Activated T-cell treated with anti-CD3 and anti-CD28 coated beads, Interleukin-2, amount 50 U/mL, for 4 hours (primary cell): Measurements from ENCODE around the gene GNPTAB. TPM values are rescaled to one million over a fixed set of nuclear protein-coding genes. Genes with fewer than 3 reads are reported as not detected.
A peak's percentile ranks its signal among the peaks of the same experiment; 100 is the strongest.

ENCODE experiments used
- ATAC-seq, 2 donors: fragments of 200-7000 bp; cut with Tn5 transposase; one replicate each; pipeline ENCODE4 v1.10.0; 2021
- DNase-seq: peaks from one replicate; pipeline ENCODE4 v3.0.0-alpha.2; 2020
- H3K27me3 Mint-ChIP-seq: one replicate; pipeline ENCODE4 v1.8.0; 2021; ENCODE audit warnings: low read depth, mixed read lengths
- H3K36me3 Mint-ChIP-seq: one replicate; pipeline ENCODE4 v1.8.0; 2022; ENCODE audit warnings: mixed read lengths; ENCODE audit not compliant: insufficient read depth
- H3K4me1 Mint-ChIP-seq: one replicate; pipeline ENCODE4 v1.8.0; 2021; ENCODE audit warnings: low read depth, mixed read lengths
- H3K4me3 Mint-ChIP-seq: one replicate; pipeline ENCODE4 v1.8.0; 2021; ENCODE audit warnings: mild to moderate bottlenecking, moderate library complexity, mixed read lengths
- H3K9me3 Mint-ChIP-seq: one replicate; pipeline ENCODE4 v1.8.0; 2021; ENCODE audit warnings: mixed read lengths
- total RNA-seq, 3 donors: library from RNA; stranded (reverse); gene quantifications; one replicate each; pipeline ENCODE4 v1.2.1, GENCODE V29; 2021

The GNPTAB gene
- total RNA-seq, 3 donors from 2014 or later: 25.3 to 31.9 (median 29.6) TPM

DNA sequence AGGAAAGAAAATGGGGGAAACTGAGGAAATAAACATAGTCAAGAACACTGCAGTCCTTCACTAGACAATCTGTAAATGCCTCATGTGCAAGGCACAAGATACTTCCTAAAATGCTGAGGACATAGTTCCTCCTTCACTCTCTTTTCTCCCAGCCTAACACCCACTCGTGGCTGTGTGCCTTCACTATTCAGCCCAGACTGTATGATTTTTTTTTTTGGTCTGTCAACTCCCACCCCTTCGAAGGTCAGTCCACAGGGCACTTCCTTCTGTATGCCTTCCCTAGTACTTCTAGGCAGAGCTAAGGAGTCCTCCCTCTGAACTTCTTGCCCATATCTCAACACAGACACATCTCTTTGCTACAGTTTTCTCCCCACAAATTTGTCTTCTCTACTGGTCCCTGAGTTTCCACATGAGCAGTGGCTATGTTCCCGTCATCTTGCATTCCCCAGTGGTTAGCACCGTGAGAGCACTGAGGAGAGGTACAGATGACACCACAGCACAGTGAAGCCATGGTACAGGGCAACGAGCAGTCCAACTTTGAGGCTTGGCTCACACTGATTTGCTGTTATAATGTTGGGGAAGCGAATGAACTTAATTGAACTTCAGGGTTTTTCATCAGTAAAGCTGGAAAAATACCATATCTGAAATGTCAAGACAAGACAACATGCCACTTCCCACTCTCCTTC, 67.4 kb downstream of the GNPTAB start:
- DNase-seq (no peak), ATAC-seq (no peak)
- Mint-ChIP-seq H3K4me1 (no peaks in the 10 kb centered on the region), H3K4me3 (no peak overlapping the region), H3K36me3 (peaks cover 32% of the 10 kb centered on the region), H3K9me3 (no peaks in the 10 kb centered on the region), H3K27me3 (no peaks in the 10 kb centered on the region)

DNA sequence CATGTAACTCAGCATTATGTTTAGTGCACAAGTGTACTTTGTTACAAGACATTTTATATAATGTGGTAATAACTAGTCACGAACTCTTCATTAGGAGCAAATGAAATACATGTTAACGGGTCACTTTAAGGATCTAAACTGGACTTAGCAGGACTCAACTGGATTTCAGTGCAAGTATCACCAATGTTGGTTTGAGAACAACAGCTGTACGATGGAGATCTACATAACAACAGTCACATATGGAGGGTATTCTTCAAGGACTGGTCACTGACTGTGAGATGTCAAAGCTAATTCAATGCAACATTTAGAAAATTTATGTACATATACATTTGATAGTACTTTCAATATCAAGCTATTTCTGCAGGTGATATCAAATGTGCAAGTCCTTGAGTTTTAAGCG, 69.0 kb downstream of the GNPTAB start:
- peaks cover 35% of the 10 kb centered on the region for H3K36me3 Mint-ChIP-seq
- H3K4me1 Mint-ChIP-seq: no peaks in the 10 kb centered on the region
- DNase-seq (no peak), ATAC-seq (no peak)
- no peaks in the 10 kb centered on the region for H3K27me3 Mint-ChIP-seq
- no peak overlapping the region for H3K4me3 Mint-ChIP-seq
- H3K9me3 Mint-ChIP-seq: no peaks in the 10 kb centered on the region

DNA sequence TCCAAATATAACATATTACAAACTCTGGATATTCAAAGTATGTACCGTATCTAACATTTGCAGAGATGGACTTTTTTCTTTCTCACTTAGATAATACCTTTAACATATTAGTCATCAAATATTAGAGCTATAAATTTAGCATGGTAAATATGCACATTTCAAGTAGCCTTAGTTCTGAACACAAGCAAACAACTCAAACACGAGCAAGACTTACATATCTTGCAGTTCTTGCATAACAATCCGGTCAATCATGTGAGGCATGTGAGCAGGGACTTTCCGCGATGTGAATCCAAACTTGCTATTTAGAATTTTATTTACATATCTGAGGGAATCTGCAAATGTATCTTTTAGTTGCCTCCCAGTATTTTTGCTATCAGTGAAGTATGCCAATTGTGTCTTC, 69.4 kb downstream of the GNPTAB start:
- ATAC-seq (no peak), DNase-seq (no peak)
- no peaks in the 10 kb centered on the region for H3K9me3 Mint-ChIP-seq
- H3K4me1 Mint-ChIP-seq: no peaks in the 10 kb centered on the region
- H3K4me3 Mint-ChIP-seq: no peak overlapping the region
- H3K36me3 Mint-ChIP-seq: peaks cover 32% of the 10 kb centered on the region
- H3K27me3 Mint-ChIP-seq: no peaks in the 10 kb centered on the region

DNA sequence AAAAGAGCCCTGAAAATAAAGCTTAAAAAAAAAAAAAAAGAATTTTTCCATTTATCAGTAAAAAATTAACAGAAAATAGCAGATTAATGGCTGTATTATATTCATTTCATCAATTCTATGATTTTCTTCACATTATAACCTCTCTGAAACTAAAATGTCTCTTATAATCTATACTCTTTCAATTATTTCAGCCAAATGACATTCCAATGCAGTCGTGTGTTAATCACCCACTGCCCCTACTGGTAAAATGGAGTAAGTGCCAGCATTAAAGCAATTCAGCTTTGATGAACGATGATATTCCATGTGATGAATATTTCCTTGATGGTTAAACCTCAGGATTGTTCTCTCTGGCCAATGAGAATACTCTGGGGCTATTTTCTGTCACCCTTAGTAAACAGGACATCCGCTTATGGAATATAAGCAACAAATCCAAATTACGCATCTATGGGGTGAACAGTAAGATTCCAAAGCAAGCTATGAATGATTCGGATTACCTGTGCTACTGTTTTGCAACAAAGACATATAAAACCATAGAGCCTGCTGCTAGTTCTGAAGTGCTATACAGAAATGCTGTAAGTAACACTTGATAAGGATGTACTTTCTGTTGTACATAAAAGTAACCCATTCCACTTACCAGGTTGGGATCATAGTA, 71.2 kb downstream of the GNPTAB start:
- peaks cover 26% of the 10 kb centered on the region for H3K36me3 Mint-ChIP-seq
- H3K4me3 Mint-ChIP-seq: no peak overlapping the region
- no peak for DNase-seq
- peak in 1 of 2 donors; percentile 58 for ATAC-seq
- H3K9me3 Mint-ChIP-seq: no peaks in the 10 kb centered on the region
- no peaks in the 10 kb centered on the region for H3K27me3 Mint-ChIP-seq
- H3K4me1 Mint-ChIP-seq: no peaks in the 10 kb centered on the region

DNA sequence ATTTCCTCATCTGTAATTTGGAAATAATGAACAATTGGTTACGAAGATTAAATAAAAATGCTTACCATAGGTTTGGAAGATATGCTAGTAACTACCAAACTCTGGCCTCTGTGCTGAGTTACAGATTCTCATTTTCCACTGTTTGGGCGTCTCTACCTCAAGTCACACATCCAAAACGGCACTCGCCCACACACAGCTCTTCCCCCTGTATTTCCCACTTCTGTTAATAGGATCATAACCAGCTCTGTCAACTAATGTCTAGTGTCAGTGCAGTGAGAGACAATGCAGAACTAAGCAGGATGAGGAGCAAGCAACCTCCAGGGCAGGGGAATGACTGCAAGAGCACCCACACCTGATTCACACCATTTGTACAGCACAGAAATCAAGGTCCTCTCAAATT, 80.6 kb downstream of the GNPTAB start:
- Mint-ChIP-seq H3K4me1 (no peaks in the 10 kb centered on the region), H3K27me3 (no peaks in the 10 kb centered on the region), H3K36me3 (peaks cover 21% of the 10 kb centered on the region), H3K4me3 (no peak overlapping the region), H3K9me3 (no peaks in the 10 kb centered on the region)
- DNase-seq (no peak), ATAC-seq (no peak)

DNA sequence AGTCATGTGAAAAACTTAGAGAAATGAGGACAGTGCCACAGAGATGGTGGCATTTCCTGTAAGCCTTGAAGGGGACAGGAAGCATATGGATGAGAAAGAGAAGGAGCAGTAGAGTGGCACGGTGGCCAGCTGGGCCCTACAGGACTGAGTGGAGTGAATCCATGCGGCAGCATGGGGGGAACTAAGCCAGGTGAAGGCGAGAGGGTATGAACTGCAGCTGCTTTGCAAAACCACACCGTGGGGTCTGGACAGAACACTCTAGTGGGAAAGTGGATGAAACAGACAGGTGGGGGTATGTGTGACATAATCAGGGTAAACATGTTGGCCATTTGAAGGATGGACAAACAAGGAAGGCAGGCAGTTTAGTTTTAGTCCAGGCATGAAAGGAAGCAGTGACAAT, 81.1 kb downstream of the GNPTAB start:
- Mint-ChIP-seq H3K9me3 (no peaks in the 10 kb centered on the region), H3K36me3 (peaks cover 19% of the 10 kb centered on the region)
- no peak for ATAC-seq

DNA sequence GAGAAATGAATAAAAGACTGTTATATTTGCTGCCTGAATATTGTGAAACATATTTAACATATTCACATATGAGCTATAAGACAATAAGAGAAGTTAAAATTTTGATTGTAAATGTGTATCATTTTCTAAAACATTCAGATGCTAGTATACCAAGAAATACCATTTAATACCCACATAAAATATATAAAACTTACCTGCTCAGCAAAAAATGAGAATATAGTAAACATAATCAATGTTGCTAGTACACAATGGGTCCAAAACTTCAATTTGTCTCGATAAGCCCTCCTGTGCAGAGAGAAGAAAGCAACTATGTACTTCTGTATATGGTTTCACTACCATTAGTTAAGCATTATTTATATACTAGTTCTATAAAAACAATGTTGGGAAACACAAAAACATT, 81.9 kb downstream of the GNPTAB start:
- ATAC-seq: no peak
- Mint-ChIP-seq H3K27me3 (no peaks in the 10 kb centered on the region), H3K4me1 (peaks cover 3% of the 10 kb centered on the region), H3K4me3 (no peak overlapping the region), H3K36me3 (peaks cover 22% of the 10 kb centered on the region), H3K9me3 (no peaks in the 10 kb centered on the region)
- DNase-seq: no peak

More for the DNA sequence above, 81.1 kb downstream of the GNPTAB start:
- no peak for DNase-seq
- Mint-ChIP-seq H3K27me3 (no peaks in the 10 kb centered on the region), H3K4me1 (no peaks in the 10 kb centered on the region), H3K4me3 (no peak overlapping the region)

DNA sequence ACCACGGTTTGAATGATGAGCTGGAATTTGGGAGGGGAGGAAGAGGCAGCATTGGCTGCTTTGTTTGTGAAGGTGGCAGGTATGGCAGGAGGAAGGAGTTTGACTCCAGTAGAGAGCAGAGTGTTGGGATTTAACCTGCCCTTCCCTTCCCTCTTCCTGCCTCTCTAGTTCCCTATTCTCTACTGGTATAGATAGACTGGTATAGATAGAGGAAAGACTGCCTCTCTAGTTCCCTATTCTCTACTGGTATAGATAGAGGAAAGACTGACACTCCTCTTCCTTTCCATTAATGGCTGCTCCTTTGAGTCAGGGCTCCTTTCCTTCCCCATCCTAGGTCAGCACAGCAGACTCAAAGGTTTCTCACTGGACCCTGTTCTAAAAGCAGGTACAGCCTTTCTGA, 83.1 kb downstream of the GNPTAB start:
- DNase-seq (no peak), ATAC-seq (no peak)
- Mint-ChIP-seq H3K27me3 (no peaks in the 10 kb centered on the region), H3K9me3 (no peaks in the 10 kb centered on the region), H3K36me3 (peaks cover 27% of the 10 kb centered on the region), H3K4me3 (no peak overlapping the region), H3K4me1 (peaks cover 11% of the 10 kb centered on the region)

DNA sequence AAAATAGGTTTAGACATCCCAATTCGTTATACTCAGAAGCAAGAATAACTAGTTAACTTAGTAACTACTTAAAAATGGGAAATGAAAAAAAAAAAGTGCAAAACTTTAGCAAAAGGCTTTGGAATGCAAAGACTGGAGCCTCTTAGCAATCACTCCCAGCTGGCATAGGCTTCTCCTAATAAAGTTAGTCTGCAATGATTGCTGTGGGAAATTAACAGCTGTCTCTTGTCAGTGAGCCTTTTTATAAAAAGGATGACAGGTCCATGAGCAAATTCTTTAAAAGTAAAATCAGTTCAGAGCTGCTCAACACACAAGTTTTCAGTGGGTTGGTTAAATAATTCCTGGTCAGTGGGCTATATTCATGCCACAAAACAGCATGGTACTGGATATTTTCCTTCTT, 84.1 kb downstream of the GNPTAB start:
- Mint-ChIP-seq H3K4me3 (no peak overlapping the region), H3K4me1 (peaks cover 11% of the 10 kb centered on the region), H3K36me3 (peaks cover 24% of the 10 kb centered on the region), H3K27me3 (no peaks in the 10 kb centered on the region), H3K9me3 (no peaks in the 10 kb centered on the region)
- DNase-seq (no peak), ATAC-seq (no peak)

DNA sequence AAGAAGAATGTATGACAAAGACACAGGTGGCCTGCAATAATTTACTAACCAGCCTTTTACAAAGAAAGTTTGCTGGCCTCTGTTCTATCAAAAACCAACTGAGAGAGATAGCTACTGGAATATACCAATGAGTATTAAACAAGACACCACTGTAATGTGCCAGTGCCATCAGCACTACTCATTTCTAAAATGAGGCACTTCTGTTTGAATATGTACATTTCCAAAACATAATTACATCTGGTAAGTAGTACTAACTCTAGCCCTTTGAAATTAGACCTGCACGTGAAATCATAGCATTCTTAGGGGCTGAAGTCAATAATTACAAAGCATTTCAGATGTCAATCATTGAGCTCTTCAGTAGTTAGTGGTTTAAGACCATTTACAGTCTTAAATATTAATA, 84.6 kb downstream of the GNPTAB start:
- DNase-seq: no peak
- Mint-ChIP-seq H3K9me3 (no peaks in the 10 kb centered on the region), H3K4me1 (peaks cover 11% of the 10 kb centered on the region), H3K27me3 (no peaks in the 10 kb centered on the region), H3K4me3 (no peak overlapping the region), H3K36me3 (peaks cover 24% of the 10 kb centered on the region)
- no peak for ATAC-seq

DNA sequence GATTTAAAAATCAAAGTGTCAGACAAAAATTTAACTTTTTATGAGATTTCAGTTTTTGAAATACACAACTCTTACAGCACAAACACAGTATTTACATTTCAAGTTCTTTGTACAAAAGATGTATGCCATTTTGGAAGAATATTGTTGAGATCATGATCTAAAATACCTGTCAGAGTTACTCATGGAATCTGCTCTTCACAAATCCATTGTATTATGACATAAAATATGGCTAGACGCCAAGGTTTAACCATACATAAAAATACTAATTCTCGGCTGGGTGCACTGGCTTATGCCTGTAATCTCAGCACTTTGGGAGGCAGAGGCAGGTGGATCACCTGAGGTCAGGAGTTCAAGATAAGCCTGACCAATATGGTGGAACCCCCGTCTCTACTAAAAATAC, 85.3 kb downstream of the GNPTAB start:
- no peak overlapping the region for H3K4me3 Mint-ChIP-seq
- H3K4me1 Mint-ChIP-seq: peaks cover 11% of the 10 kb centered on the region
- H3K9me3 Mint-ChIP-seq: no peaks in the 10 kb centered on the region
- no peak for DNase-seq
- peaks cover 24% of the 10 kb centered on the region for H3K36me3 Mint-ChIP-seq
- H3K27me3 Mint-ChIP-seq: no peaks in the 10 kb centered on the region
- ATAC-seq: no peak

DNA sequence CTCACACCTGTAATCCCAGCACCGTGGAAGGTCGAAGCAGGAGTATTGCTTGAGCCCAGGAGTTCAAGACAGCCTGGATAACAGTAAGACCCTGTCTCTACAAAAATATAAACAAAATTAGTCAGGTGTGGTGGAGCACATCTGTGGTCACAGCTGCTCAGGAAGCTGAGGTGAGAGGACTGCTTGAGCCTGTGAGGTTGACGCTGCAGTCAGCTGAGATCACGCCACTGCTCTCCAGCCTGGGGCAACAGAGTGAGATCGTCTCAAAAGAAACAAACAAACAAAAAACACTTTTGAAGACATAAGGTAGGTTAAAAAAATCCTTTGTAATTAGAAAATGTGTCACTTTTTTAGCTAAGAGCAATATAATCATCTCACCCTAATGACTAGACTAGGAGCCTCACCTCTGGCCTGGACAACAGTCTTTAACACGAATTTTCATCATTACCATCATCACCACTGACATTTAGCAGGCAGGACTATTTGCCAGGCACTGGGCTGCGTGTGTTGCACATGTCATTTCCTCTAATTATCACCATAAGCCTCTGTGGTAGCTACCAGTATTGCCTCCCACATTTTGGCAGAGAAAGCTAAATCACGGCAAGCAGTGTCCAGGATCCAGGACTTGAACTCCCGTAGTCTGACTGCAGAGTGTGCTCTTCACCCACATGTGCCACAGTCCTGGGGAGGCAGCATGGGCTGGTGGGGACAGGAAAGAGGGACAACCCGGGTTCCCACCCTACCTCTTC, 86.9 kb downstream of the GNPTAB start:
- Mint-ChIP-seq H3K27me3 (no peaks in the 10 kb centered on the region), H3K4me3 (no peak overlapping the region), H3K36me3 (peaks cover 17% of the 10 kb centered on the region), H3K4me1 (peaks cover 11% of the 10 kb centered on the region), H3K9me3 (no peaks in the 10 kb centered on the region)
- DNase-seq (no peak), ATAC-seq (no peak)

DNA sequence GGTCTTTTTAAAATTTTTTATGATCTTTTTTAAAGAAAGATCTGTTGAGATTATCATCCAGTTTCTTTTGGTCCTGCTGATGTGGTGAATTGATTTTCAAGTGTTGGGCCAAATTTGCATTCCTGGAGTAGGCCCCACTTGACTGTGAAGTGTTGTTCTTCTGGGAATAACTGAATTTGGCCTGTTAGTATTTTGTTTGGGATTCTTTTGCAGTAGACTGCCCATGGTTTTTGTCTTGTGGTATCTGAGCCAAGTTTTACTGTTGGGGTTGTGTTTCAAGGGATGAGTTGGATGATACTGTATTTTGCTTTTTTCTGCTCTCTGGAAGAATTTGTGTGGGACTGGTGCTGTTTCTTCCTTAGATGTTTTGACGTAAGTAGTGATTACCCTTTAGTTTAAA, 87.5 kb downstream of the GNPTAB start:
- peaks cover 14% of the 10 kb centered on the region for H3K36me3 Mint-ChIP-seq
- no peak overlapping the region for H3K4me3 Mint-ChIP-seq
- no peaks in the 10 kb centered on the region for H3K9me3 Mint-ChIP-seq
- no peak for ATAC-seq
- DNase-seq: no peak
- H3K4me1 Mint-ChIP-seq: peaks cover 11% of the 10 kb centered on the region
- H3K27me3 Mint-ChIP-seq: no peaks in the 10 kb centered on the region

DNA sequence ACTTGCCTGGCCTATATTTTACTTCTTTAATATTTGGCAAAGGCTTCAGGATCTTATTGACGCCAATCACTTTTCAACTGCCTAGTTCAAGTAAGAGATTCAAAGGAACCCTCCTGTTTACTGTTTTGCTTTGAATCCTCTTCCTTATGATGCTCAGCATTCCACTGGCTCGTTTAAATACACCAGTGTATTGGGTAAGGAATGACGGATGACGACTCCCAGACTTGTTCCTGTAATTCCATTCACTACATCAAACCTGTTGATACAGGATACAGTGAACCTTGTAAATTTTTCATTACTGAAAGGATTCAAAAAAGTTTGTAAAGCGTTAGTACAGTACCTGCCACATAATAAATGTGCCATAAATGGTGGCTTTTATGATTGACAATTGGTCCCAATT, 89.8 kb downstream of the GNPTAB start:
- no peak overlapping the region for H3K4me3 Mint-ChIP-seq
- peaks cover 11% of the 10 kb centered on the region for H3K36me3 Mint-ChIP-seq
- DNase-seq (no peak), ATAC-seq (no peak)
- H3K9me3 Mint-ChIP-seq: no peaks in the 10 kb centered on the region
- H3K27me3 Mint-ChIP-seq: no peaks in the 10 kb centered on the region
- H3K4me1 Mint-ChIP-seq: peaks cover 11% of the 10 kb centered on the region

DNA sequence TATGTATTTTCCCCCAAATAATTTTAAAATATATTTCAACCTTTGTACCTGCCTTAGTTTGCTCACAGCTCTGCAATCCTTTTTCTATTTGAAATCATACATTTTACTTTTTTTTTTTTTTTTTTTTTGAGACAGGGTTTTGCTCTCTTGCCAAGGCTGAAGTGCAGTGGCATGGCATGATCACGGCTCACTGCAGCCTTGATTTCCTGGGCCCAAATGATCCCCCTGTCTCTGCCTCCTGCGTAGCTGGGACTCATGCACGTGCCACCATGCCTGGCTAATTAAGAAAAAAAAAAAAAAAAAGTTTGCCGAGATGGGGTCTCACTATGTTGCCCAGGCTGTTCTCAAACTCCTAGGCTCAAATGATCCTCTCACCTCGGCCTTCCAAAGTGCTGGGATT, 90.2 kb downstream of the GNPTAB start:
- no peak overlapping the region for H3K4me3 Mint-ChIP-seq
- H3K9me3 Mint-ChIP-seq: no peaks in the 10 kb centered on the region
- H3K4me1 Mint-ChIP-seq: peaks cover 11% of the 10 kb centered on the region
- H3K27me3 Mint-ChIP-seq: no peaks in the 10 kb centered on the region
- peaks cover 11% of the 10 kb centered on the region for H3K36me3 Mint-ChIP-seq
- DNase-seq (no peak), ATAC-seq (no peak)
